Endothelial cell of umbilical vein (primary cell): ENCODE data around the gene TBX15. TPM values are rescaled to one million over a fixed set of nuclear protein-coding genes. Genes with fewer than 3 reads are reported as not detected.

Experiments
- BruUV-seq: library from RNA; stranded (reverse); fragments of 400-500 nt; replicated peaks from 2 replicates; lab custom pipeline; 2021; lab: Mats Ljungman, UMichigan
- CTCF ChIA-PET: fragments of 300-600, 350-600 bp; sonication (Branson Sonifier 250); formaldehyde crosslinking; loops from one replicate; lab custom pipeline; 2021; ENCODE audit warnings: antibody characterized with exemption, inconsistent platforms; lab: Charles Lee
- POLR2A ChIA-PET: fragments of 300-600, 350-600 bp; sonication (Branson Sonifier 250); formaldehyde crosslinking; loops from one replicate; lab custom pipeline; 2021; ENCODE audit warnings: antibody characterized with exemption, inconsistent platforms; lab: Charles Lee
- DNase-seq: peaks from one replicate; pipeline ENCODE4 v3.0.0-alpha.2; 2011; ENCODE audit warnings: low read depth, low spot score
- FAIRE-seq: peaks from 2 replicates; lab custom pipeline; 2011; peaks lifted over from hg19 to GRCh38; lab: Jason Lieb, UNC
- H2AFZ ChIP-seq: 2 replicates; pipeline ENCODE4 v1.6.0; 2012; ENCODE audit warnings: low read depth, low read length, control low read depth, inconsistent platforms
- H3K27ac ChIP-seq: 2 replicates; pipeline ENCODE4 v1.5.1; 2011; ENCODE audit warnings: low read depth, mild to moderate bottlenecking, control low read depth, low read length, moderate library complexity; ENCODE audit not compliant: insufficient read depth
- H3K27me3 ChIP-seq, 2 experiments: 2 replicates each; pipeline versions ENCODE4 v1.6.0 to v1.6.1; 2011; ENCODE audit warnings: low read length in 2 of 2, mixed read lengths in 1 of 2; ENCODE audit not compliant: control insufficient read depth in 2 of 2, insufficient read depth in 2 of 2
- H3K36me3 ChIP-seq, 2 experiments: 2 replicates in 1 of 2; 3 replicates in 1 of 2; pipeline ENCODE4 v1.5.1; 2011; ENCODE audit warnings: low read length in 2 of 2, mild to moderate bottlenecking in 1 of 2, moderate library complexity in 1 of 2; ENCODE audit not compliant: control insufficient read depth in 2 of 2, insufficient read depth in 2 of 2; ENCODE audit errors: extremely low read depth in 1 of 2
- H3K4me1 ChIP-seq: 3 replicates; pipeline ENCODE4 v1.5.1; 2011; ENCODE audit warnings: mild to moderate bottlenecking, low read length; ENCODE audit not compliant: control insufficient read depth, insufficient read depth; ENCODE audit errors: extremely low read depth
- H3K4me2 ChIP-seq: 2 replicates; pipeline ENCODE4 v1.6.1; 2011; ENCODE audit warnings: low read length, control low read depth, mixed read lengths; ENCODE audit not compliant: insufficient read depth
- H3K4me3 ChIP-seq, 3 experiments: fragments of 200-600 bp in 1 of 3; sonication (generic), shearing (Covaris generic) in 1 of 3; replicated peaks in 1 of 3; 2 replicates each; pipeline ENCODE4 v1.5.1; 2011 to 2016; ENCODE audit warnings: control low read depth in 3 of 3, low read length in 3 of 3, mild to moderate bottlenecking in 2 of 3, inconsistent platforms in 1 of 3, low read depth in 1 of 3, moderate library complexity in 1 of 3; ENCODE audit not compliant: insufficient read depth in 1 of 3
- H3K79me2 ChIP-seq: 2 replicates; pipeline ENCODE4 v1.6.0; 2012; ENCODE audit warnings: low read length, inconsistent platforms; ENCODE audit not compliant: control insufficient read depth, insufficient read depth
- H3K9ac ChIP-seq: replicated peaks from 2 replicates; pipeline ENCODE3; 2011; ENCODE audit warnings: low read length, control low read depth; ENCODE audit not compliant: insufficient read depth; ENCODE audit errors: extremely low read depth
- H3K9me1 ChIP-seq: replicated peaks from 3 replicates; pipeline ENCODE4 v1.6.0; 2011; ENCODE audit warnings: mild to moderate bottlenecking, low read length; ENCODE audit not compliant: control insufficient read depth, insufficient read depth; ENCODE audit errors: extremely low read depth
- H3K9me3 ChIP-seq: replicated peaks from 2 replicates; pipeline ENCODE4 v1.5.1; 2012; ENCODE audit warnings: low read length, inconsistent platforms; ENCODE audit not compliant: control insufficient read depth, insufficient read depth
- H4K20me1 ChIP-seq: replicated peaks from 2 replicates; pipeline ENCODE3; 2011; ENCODE audit warnings: mild to moderate bottlenecking, low read length; ENCODE audit not compliant: control insufficient read depth, insufficient read depth; ENCODE audit errors: extremely low read depth
- CTCF ChIP-seq, 2 donors: IDR thresholded peaks; 1 replicate in 1 of 2; 2 replicates in 1 of 2; pipeline ENCODE4 v1.5.1; 2011; ENCODE audit warnings: low read length in 2 of 2, mild to moderate bottlenecking in 2 of 2, moderate library complexity in 2 of 2, control low read depth in 1 of 2, inconsistent platforms in 1 of 2, low read depth in 1 of 2; ENCODE audit not compliant: insufficient read depth in 1 of 2; ENCODE audit errors: extremely low read depth in 1 of 2
- FOS ChIP-seq: IDR thresholded peaks from 2 replicates; pipeline ENCODE4 v1.6.1; 2011; ENCODE audit warnings: mild to moderate bottlenecking, low read length, moderate library complexity, borderline replicate concordance; ENCODE audit not compliant: insufficient read depth
- dilution Hi-C: fragments of 300-500 bp; cut with MboI; formaldehyde crosslinking; loops from one replicate; pipeline ENCODE4 v1.15.0; 2019; ENCODE audit warnings: low sequenced_read_pairs; ENCODE audit not compliant: extremely low pct_ligation_motif_present
- intact Hi-C: fragments of 100-400 bp; cut with micrococcal nuclease; formaldehyde crosslinking; loops from one replicate; pipeline ENCODE4 v1.10.0; 2022
- polyA plus RNA-seq, 4 experiments: library from polyadenylated mRNA; depleted of rRNA in 3 of 4; stranded (reverse) in 3 of 4; unstranded in 1 of 4; fragments of >200 nt; gene quantifications; 2 replicates each; pipeline versions ENCODE4 v1.2.1 to v1.2.3, GENCODE V29; 2011 to 2012; ENCODE audit warnings: missing spikeins in 1 of 4
- total RNA-seq: library from RNA; stranded (reverse); gene quantifications from 2 replicates; pipeline ENCODE4 v1.2.3, GENCODE V29; 2021
- TF ChIP-seq, protein P1 (sequence below): IDR thresholded peaks from 2 replicates; pipeline ENCODE4 v1.6.1; 2011; ENCODE audit not compliant: insufficient read depth, insufficient read length

TBX15 gene
- total and polyA plus RNA-seq, 2 donors (not counting 3 experiments of a cell fraction or from before 2014, with no cell fraction given), result 0.01 TPM; not detected in 1

- intact Hi-C loops, result no loop called here
- dilution Hi-C loops, result no loop called here
- Histone ChIP-seq H3K36me3 (no peaks in the 10 kb centered on the region), H3K79me2 (no peaks in the 10 kb centered on the region), H3K9me3 (no peaks in the 10 kb centered on the region), H3K27me3 (peaks cover 95 to 98% of the 10 kb centered on the region in 2 experiments), H3K27ac (no peak overlapping the region), H3K4me1 (peaks cover 12% of the 10 kb centered on the region), H3K4me2 (no peak overlapping the region), H3K9ac (no peak overlapping the region), H4K20me1 (no peaks in the 10 kb centered on the region), H3K9me1 (no peaks in the 10 kb centered on the region), H3K4me3 (no peak overlapping the region), H2AFZ (peak overlapping the region; percentile 28)
- peak; percentile 44 for FAIRE-seq
- ChIA-PET POLR2A (no interaction called here), CTCF (interaction anchor here (1.3 to 1.7 kb wide), 2 partner anchors 10 to 18 kb away, joined by 7 to 9 read pairs; no protein-coding TSS in a partner anchor)
- no TSS peak for BruUV-seq
- TF ChIP-seq CTCF (IDR thresholded peaks at IDR 0.05; ENCODE audit: extremely low read depth in 1 of 2, insufficient read depth in 1 of 2, low read depth in 1 of 2, low read length in 2 of 2) (no peak), FOS (peak; percentile 25)
- TF ChIP-seq, protein P1, sequence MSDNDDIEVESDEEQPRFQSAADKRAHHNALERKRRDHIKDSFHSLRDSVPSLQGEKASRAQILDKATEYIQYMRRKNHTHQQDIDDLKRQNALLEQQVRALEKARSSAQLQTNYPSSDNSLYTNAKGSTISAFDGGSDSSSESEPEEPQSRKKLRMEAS, result no peak
- no peak for DNase-seq
Observed at GRCh38 chr1:118989878-118990378, 1.8 kb upstream of the TBX15 start.
